ENCODE results near the gene SMIM10. TPM values are rescaled to one million over a fixed set of nuclear protein-coding genes. Genes with fewer than 3 reads are reported as not detected.

Gene SMIM10
- total and polyA plus RNA-seq, 8 donors: 0.45 to 13.1 (median 4.0) TPM; not detected in 2

DNA sequence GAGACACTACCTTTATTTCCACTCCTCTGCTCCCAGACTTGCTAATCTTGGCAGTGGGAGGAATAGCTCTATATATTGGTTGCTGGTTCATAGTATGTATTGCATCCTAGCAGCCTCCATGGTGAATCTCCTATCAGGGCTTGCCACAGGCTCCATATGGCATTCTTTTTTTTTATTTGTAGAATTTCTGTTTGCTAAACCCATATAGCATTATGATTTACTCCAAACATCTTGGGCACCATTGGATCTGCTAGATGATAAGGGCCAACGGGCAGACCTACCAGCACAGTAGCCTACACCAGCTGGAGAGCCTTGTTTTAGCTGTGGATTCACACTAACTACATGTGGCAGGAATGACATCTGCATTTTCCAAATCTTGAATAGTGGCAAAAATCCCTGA lies 6.9 kb downstream of the SMIM10 start:
- no peaks in the 10 kb centered on the region for H3K36me3 ChIP-seq
- no peak for DNase-seq
- H3K4me3 ChIP-seq: no peak overlapping the region
- TF ChIP-seq EP300 (IDR thresholded peaks at IDR 0.05): no peak
- TF ChIP-seq, protein P1, sequence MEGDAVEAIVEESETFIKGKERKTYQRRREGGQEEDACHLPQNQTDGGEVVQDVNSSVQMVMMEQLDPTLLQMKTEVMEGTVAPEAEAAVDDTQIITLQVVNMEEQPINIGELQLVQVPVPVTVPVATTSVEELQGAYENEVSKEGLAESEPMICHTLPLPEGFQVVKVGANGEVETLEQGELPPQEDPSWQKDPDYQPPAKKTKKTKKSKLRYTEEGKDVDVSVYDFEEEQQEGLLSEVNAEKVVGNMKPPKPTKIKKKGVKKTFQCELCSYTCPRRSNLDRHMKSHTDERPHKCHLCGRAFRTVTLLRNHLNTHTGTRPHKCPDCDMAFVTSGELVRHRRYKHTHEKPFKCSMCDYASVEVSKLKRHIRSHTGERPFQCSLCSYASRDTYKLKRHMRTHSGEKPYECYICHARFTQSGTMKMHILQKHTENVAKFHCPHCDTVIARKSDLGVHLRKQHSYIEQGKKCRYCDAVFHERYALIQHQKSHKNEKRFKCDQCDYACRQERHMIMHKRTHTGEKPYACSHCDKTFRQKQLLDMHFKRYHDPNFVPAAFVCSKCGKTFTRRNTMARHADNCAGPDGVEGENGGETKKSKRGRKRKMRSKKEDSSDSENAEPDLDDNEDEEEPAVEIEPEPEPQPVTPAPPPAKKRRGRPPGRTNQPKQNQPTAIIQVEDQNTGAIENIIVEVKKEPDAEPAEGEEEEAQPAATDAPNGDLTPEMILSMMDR (IDR thresholded peaks at IDR 0.05): no peak
- no peak for TF ChIP-seq POLR2A (IDR thresholded peaks at IDR 0.05)
- no peak for TF ChIP-seq POLR2AphosphoS5 (IDR thresholded peaks at IDR 0.05)
- H3K27ac ChIP-seq: no peak overlapping the region
- H3K4me1 ChIP-seq: peaks cover 0 to 8% (median 0%) of the 10 kb centered on the region in 4 donors
- peaks cover 0 to 3% (median 0%) of the 10 kb centered on the region in 3 donors for H3K27me3 ChIP-seq
- WGBS, 5 donors: 45 to 83% (median 59%) methylated on average over 1 of the region's 1 CpG
- no peaks in the 10 kb centered on the region for H3K9me3 ChIP-seq
- intact Hi-C loops (cut with DNase I; ENCODE audit: low total_unique reads): no loop called here

DNA sequence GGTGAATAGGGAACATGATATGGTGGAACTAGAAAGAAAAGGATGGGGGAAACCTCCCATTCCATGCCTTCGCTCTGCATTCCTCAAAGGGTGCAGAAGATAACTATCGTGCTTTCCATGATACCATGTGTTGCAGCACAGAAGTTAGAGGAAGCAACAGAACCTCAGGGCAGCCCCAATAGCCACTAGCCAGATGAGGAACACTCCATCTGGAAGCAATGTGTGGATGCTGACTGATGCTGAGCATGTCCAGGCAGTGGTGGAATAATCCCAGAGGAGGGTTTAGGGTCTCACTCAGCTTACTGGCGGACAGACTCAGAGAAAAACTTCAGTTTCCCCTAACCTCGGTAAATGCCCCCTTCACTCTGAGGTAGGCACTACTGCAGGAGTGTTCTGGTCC lies 7.5 kb downstream of the SMIM10 start:
- WGBS, 5 donors: 86 to 92% (median 88%) methylated on average over 4 of the region's 4 CpGs

DNA sequence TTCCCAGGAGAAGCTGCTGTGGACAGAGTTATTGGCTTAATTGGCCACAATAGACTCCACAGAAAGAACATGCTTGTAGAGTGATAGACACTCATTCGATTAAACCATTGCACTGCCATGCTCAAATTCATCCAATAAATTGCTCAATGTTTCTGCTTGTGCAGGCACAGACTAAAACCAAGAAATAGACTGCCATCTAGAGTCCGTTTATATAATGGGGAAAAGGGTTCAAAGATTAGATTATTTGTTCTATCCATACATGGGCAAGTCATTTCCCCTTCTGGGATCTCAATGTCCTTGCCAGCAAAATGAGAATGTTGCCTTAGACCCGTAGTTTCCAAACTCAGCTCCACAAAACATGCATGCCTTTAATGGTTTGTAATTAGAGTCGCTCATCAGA lies 8.7 kb downstream of the SMIM10 start:
- Histone ChIP-seq H3K36me3 (no peaks in the 10 kb centered on the region), H3K27ac (peak overlapping the region in 3 of 5 donors; percentile 20 to 27 (median 20)), H3K27me3 (peaks cover 0 to 7% (median 0%) of the 10 kb centered on the region in 3 donors), H3K4me3 (no peak overlapping the region), H3K4me1 (peaks cover 0 to 10% (median 3%) of the 10 kb centered on the region in 4 donors), H3K9me3 (no peaks in the 10 kb centered on the region)
- TF ChIP-seq, protein P1 (IDR thresholded peaks at IDR 0.05): peak in 4 of 7 experiments; percentile 8 to 45 (median 27)
- no peak for TF ChIP-seq POLR2AphosphoS5 (IDR thresholded peaks at IDR 0.05)
- WGBS, 5 donors: 17 to 24% (median 19%) methylated on average over 4 of the region's 4 CpGs
- intact Hi-C loops (cut with DNase I; ENCODE audit: low total_unique reads): no loop called here
- DNase-seq: peak in 1 of 2 donors; percentile 52

More for the DNA sequence above, 7.5 kb downstream of the SMIM10 start:
- Histone ChIP-seq H3K27ac (no peak overlapping the region), H3K4me1 (peaks cover 0 to 8% (median 0%) of the 10 kb centered on the region in 4 donors), H3K9me3 (no peaks in the 10 kb centered on the region), H3K4me3 (no peak overlapping the region), H3K36me3 (no peaks in the 10 kb centered on the region), H3K27me3 (peaks cover 0 to 3% (median 0%) of the 10 kb centered on the region in 3 donors)
- no peak for DNase-seq
- intact Hi-C loops (cut with DNase I; ENCODE audit: low total_unique reads): no loop called here
- TF ChIP-seq, protein P1 (IDR thresholded peaks at IDR 0.05): no peak
- no peak for TF ChIP-seq POLR2AphosphoS5 (IDR thresholded peaks at IDR 0.05)
- no peak for TF ChIP-seq POLR2A (IDR thresholded peaks at IDR 0.05)
- TF ChIP-seq EP300 (IDR thresholded peaks at IDR 0.05): no peak

DNA sequence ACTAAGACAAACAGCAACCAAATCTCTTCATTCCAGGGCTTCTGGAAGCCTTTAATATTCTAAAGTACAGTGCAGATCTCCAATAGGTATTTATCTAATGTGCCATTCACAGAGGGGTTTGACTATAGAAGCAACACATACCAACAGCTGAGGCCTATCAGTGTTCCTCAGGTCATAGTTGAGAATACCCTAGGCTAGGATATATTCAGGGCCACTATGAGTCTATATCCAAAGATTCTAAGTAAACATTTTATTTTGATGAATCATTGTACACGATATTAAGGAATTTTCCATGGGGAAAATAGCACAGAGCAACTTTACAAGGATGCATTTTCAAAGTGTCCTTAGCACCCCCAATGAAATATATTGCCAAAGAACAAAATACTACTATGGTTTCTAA lies 9.7 kb downstream of the SMIM10 start:
- intact Hi-C loops (cut with DNase I; ENCODE audit: low total_unique reads): no loop called here
- H3K4me1 ChIP-seq: peaks cover 0 to 13% (median 3%) of the 10 kb centered on the region in 4 donors
- H3K36me3 ChIP-seq: no peaks in the 10 kb centered on the region
- H3K4me3 ChIP-seq: no peak overlapping the region
- WGBS, 5 donors: 21 to 51% (median 42%) methylated on average over 1 of the region's 1 CpG
- no peak for DNase-seq
- H3K27ac ChIP-seq: peak overlapping the region in 1 of 5 donors; percentile 1
- TF ChIP-seq POLR2AphosphoS5 (IDR thresholded peaks at IDR 0.05) (no peak), POLR2A (IDR thresholded peaks at IDR 0.05) (no peak), EP300 (IDR thresholded peaks at IDR 0.05) (no peak)
- TF ChIP-seq, protein P1 (IDR thresholded peaks at IDR 0.05): no peak
- peaks cover 0 to 7% (median 0%) of the 10 kb centered on the region in 3 donors for H3K27me3 ChIP-seq
- H3K9me3 ChIP-seq: no peaks in the 10 kb centered on the region

All from stomach (tissue), 9 donors.